PC-9 (cell line): Measurements from ENCODE around the gene FUT1. TPM values are rescaled to one million over a fixed set of nuclear protein-coding genes. Genes with fewer than 3 reads are reported as not detected.

Source experiments
- BruUV-seq: library from RNA; stranded (reverse); fragments of 400-500 nt; replicated peaks from 2 replicates; lab custom pipeline; 2021; lab: Mats Ljungman, UMichigan
- CTCF ChIA-PET: fragments of 300-600 bp; sonication (Branson Sonifier 250); formaldehyde crosslinking; loops from one replicate; lab custom pipeline; 2022; ENCODE audit warnings: antibody characterized with exemption; lab: Charles Lee
- POLR2A ChIA-PET: fragments of 300-600 bp; sonication (Branson Sonifier 250); formaldehyde crosslinking; loops from one replicate; lab custom pipeline; 2022; ENCODE audit warnings: antibody characterized with exemption; ENCODE audit not compliant: unreplicated experiment; lab: Charles Lee
- DNase-seq, 2 experiments: peaks; one replicate each; pipeline versions ENCODE4 v3.0.0 to v3.0.0-alpha.2; 2015 to 2022; ENCODE audit warnings: mixed read lengths in 1 of 2
- H2AFZ ChIP-seq: fragments of 200-600 bp; sonication (generic); 2 replicates; pipeline ENCODE4 v1.8.1; 2017; ENCODE audit warnings: antibody characterized with exemption
- H3F3A ChIP-seq: fragments of 200-600 bp; sonication (generic); 2 replicates; pipeline ENCODE4 v1.8.1; 2017; ENCODE audit warnings: antibody characterized with exemption, mild to moderate bottlenecking, low read depth; ENCODE audit not compliant: insufficient read depth
- H3K27ac ChIP-seq: fragments of 200-600 bp; sonication (generic); 2 replicates; pipeline ENCODE4 v1.6.1; 2016; ENCODE audit warnings: mixed run types
- H3K27me3 ChIP-seq: fragments of 200-600 bp; sonication (generic); 2 replicates; pipeline ENCODE4 v1.6.1; 2016; ENCODE audit warnings: low read depth, mixed run types; ENCODE audit not compliant: insufficient read depth
- H3K36me3 ChIP-seq: fragments of 200-600 bp; sonication (generic); 2 replicates; pipeline ENCODE4 v1.6.1; 2016; ENCODE audit warnings: low read depth, mixed run types
- H3K4me1 ChIP-seq: fragments of 200-600 bp; sonication (generic); replicated peaks from 2 replicates; pipeline ENCODE4 v1.6.1; 2016; ENCODE audit warnings: mixed run types; ENCODE audit not compliant: insufficient read depth
- H3K4me2 ChIP-seq: fragments of 200-600 bp; sonication (generic); 2 replicates; pipeline ENCODE4 v1.6.1; 2017; ENCODE audit warnings: mixed run types
- H3K4me3 ChIP-seq: fragments of 200-600 bp; sonication (generic); 2 replicates; pipeline ENCODE4 v1.6.1; 2016; ENCODE audit warnings: mixed run types
- H3K79me2 ChIP-seq: fragments of 200-600 bp; sonication (generic); 2 replicates; pipeline ENCODE4 v1.6.1; 2017; ENCODE audit warnings: low read depth, mixed run types
- H3K9me2 ChIP-seq: fragments of 200-600 bp; sonication (generic); 2 replicates; pipeline ENCODE4 v1.8.1; 2017; ENCODE audit warnings: mild to moderate bottlenecking; ENCODE audit not compliant: insufficient read depth
- H3K9me3 ChIP-seq: fragments of 200-600 bp; sonication (generic); 2 replicates; pipeline ENCODE4 v1.8.1; 2016; ENCODE audit warnings: low read depth; ENCODE audit not compliant: insufficient read depth
- H4K20me1 ChIP-seq: fragments of 200-600 bp; sonication (generic); 2 replicates; pipeline ENCODE4 v1.8.1; 2017; ENCODE audit not compliant: insufficient read depth
- CTCF ChIP-seq: fragments of 200-600 bp; sonication (generic); conservative IDR thresholded peaks from 2 replicates; pipeline ENCODE4 v1.6.1; 2017; ENCODE audit warnings: mixed run types, antibody characterized with exemption, mild to moderate bottlenecking, moderate library complexity
- EZH2 ChIP-seq: fragments of 200-600 bp; sonication (generic); IDR thresholded peaks from 2 replicates; pipeline ENCODE4 v1.8.0; 2017; ENCODE audit warnings: antibody characterized with exemption, low read depth
- intact Hi-C: fragments of 100-400 bp; cut with micrococcal nuclease; formaldehyde crosslinking; loops from one replicate; pipeline ENCODE4 v1.10.0; 2022; ENCODE audit not compliant: unreplicated experiment
- total RNA-seq: library from RNA; stranded (reverse); gene quantifications from 2 replicates; pipeline ENCODE4 v1.2.3, GENCODE V29; 2021

FUT1 gene
- total RNA-seq, 1 experiment from 2014 or later: 7.9 TPM

- BruUV-seq: no TSS peak
- Histone ChIP-seq H3F3A (peaks cover 13% of the 10 kb centered on the region; the same call in 1 of the 2 replicates), H3K27me3 (no peaks in the 10 kb centered on the region), H3K9me3 (no peaks in the 10 kb centered on the region), H3K4me3 (no peak overlapping the region), H3K4me2 (peak overlapping the region; percentile 24), H3K79me2 (no peaks in the 10 kb centered on the region), H3K36me3 (no peaks in the 10 kb centered on the region), H2AFZ (no peak overlapping the region), H3K9me2 (no peaks in the 10 kb centered on the region), H3K4me1 (peaks cover 11% of the 10 kb centered on the region), H4K20me1 (no peaks in the 10 kb centered on the region), H3K27ac (no peak overlapping the region)
- DNase-seq: peak; percentile 45 to 67
- intact Hi-C loops: no loop called here
- TF ChIP-seq EZH2: no peak
- TF ChIP-seq CTCF: no peak
- ChIA-PET CTCF (interaction anchor here (0.6 kb wide), 1 partner anchor 106 kb away, joined by 3 read pairs; no protein-coding TSS in a partner anchor), POLR2A (no interaction called here)
Measured at GRCh38 chr19:48780631-48781391, 28.4 kb upstream of the FUT1 start.

GRCh38 chr19:48779636-48780035 is 27.2 kb upstream of the FUT1 start:
- peaks cover 18% of the 10 kb centered on the region for H3F3A ChIP-seq
- H3K27ac ChIP-seq: no peak overlapping the region
- no peaks in the 10 kb centered on the region for H4K20me1 ChIP-seq
- intact Hi-C loops: no loop called here
- no peaks in the 10 kb centered on the region for H3K36me3 ChIP-seq
- no peak for DNase-seq
- no peaks in the 10 kb centered on the region for H3K9me3 ChIP-seq
- H3K9me2 ChIP-seq: no peaks in the 10 kb centered on the region
- ChIA-PET POLR2A (interaction anchor here (0.7 kb wide), 1 partner anchor 477 kb away, joined by 3 read pairs; no protein-coding TSS in a partner anchor), CTCF (interaction anchor here (0.6 to 0.7 kb wide), 2 partner anchors 16 to 419 kb away, joined by 3 to 6 read pairs; no protein-coding TSS in a partner anchor)
- no TSS peak for BruUV-seq
- H3K4me3 ChIP-seq: no peak overlapping the region
- TF ChIP-seq EZH2 (no peak), CTCF (no peak)
- no peaks in the 10 kb centered on the region for H3K79me2 ChIP-seq
- H3K4me2 ChIP-seq: no peak overlapping the region
- peaks cover 11% of the 10 kb centered on the region for H3K4me1 ChIP-seq
- H2AFZ ChIP-seq: no peak overlapping the region
- no peaks in the 10 kb centered on the region for H3K27me3 ChIP-seq

DNA sequence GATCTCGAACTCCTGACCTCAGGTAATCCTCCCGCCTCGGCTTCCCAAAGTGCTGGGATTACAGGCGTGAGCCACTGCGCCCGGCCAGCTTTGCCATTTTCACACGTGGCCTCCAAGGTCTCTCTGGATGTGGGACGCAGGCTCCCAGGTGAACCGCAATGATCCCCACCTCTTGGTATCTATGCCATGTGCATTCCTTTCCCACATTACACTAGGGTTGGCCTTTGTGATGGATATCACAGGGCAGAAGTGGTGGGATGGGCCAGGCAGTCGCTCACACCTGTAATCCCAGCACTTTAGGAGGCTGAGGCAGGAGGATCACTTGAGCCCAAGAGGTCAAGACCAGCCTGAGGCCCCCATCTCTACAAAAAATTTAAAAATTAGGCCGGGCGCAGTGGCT is 25.3 kb upstream of the FUT1 start:
- no TSS peak for BruUV-seq
- Histone ChIP-seq H3K9me3 (no peaks in the 10 kb centered on the region), H2AFZ (no peak overlapping the region), H3K27ac (no peak overlapping the region), H3F3A (peaks cover 23% of the 10 kb centered on the region), H3K9me2 (no peaks in the 10 kb centered on the region), H4K20me1 (no peaks in the 10 kb centered on the region), H3K4me3 (no peak overlapping the region), H3K4me2 (no peak overlapping the region), H3K36me3 (no peaks in the 10 kb centered on the region), H3K4me1 (peaks cover 11% of the 10 kb centered on the region), H3K27me3 (no peaks in the 10 kb centered on the region), H3K79me2 (no peaks in the 10 kb centered on the region)
- ChIA-PET POLR2A (no interaction called here), CTCF (no interaction called here)
- intact Hi-C loops: no loop called here
- DNase-seq: no peak
- TF ChIP-seq EZH2 (no peak), CTCF (no peak)
